ENCODE measurements around the gene TMEM91. TPM values are rescaled to one million over a fixed set of nuclear protein-coding genes. Genes with fewer than 3 reads are reported as not detected.
"Not testable (repeated sequence)": the region's sequence is repeated elsewhere in the genome, so short reads cannot be mapped to it uniquely, and the experiment has no call there.

TMEM91 gene
- total RNA-seq, 1 experiment from 2014 or later, result 8.4 TPM

- Histone ChIP-seq H3K4me3 (ENCODE audit: insufficient read depth, low read depth, low read length) (no peak overlapping the region), H3K27me3 (ENCODE audit: control insufficient read depth, insufficient read depth, low read length) (no peaks in the 10 kb centered on the region), H3K36me3 (replicated peaks; ENCODE audit: control insufficient read depth, insufficient read depth, low read length) (peaks cover under 1% of the 10 kb centered on the region; the same call in 1 of the 2 replicates)
- no peak for DNase-seq
These were observed 31.9 kb downstream of the TMEM91 start for GRCh38 chr19:41408256-41408655.

GRCh38 chr19:41408846-41409245, 32.5 kb downstream of the TMEM91 start:
- not testable (repeated sequence) for H3K36me3 ChIP-seq (replicated peaks; ENCODE audit: control insufficient read depth, insufficient read depth, low read length); H3K27me3 ChIP-seq (ENCODE audit: control insufficient read depth, insufficient read depth, low read length); H3K4me3 ChIP-seq (ENCODE audit: insufficient read depth, low read depth, low read length); DNase-seq

- Histone ChIP-seq H3K36me3 (replicated peaks; ENCODE audit: control insufficient read depth, insufficient read depth, low read length) (peaks cover 2% of the 10 kb centered on the region; the same call in 1 of the 2 replicates), H3K27me3 (ENCODE audit: control insufficient read depth, insufficient read depth, low read length) (no peaks in the 10 kb centered on the region), H3K4me3 (ENCODE audit: insufficient read depth, low read depth, low read length) (no peak overlapping the region)
- DNase-seq, result no peak
These were observed 33.0 kb downstream of the TMEM91 start for GRCh38 chr19:41409288-41409687.

GRCh38 chr19:41410336-41411054, 34.2 kb downstream of the TMEM91 start:
- no peak for DNase-seq

GRCh38 chr19:41411100-41411967, 35.0 kb downstream of the TMEM91 start:
- no peak for DNase-seq
- Histone ChIP-seq H3K36me3 (replicated peaks; ENCODE audit: control insufficient read depth, insufficient read depth, low read length) (peaks cover 3% of the 10 kb centered on the region; the same call in 1 of the 2 replicates), H3K27me3 (ENCODE audit: control insufficient read depth, insufficient read depth, low read length) (no peaks in the 10 kb centered on the region), H3K4me3 (ENCODE audit: insufficient read depth, low read depth, low read length) (no peak overlapping the region)

More at GRCh38 chr19:41410336-41411054, 34.2 kb downstream of the TMEM91 start:
- Histone ChIP-seq H3K27me3 (ENCODE audit: control insufficient read depth, insufficient read depth, low read length) (no peaks in the 10 kb centered on the region), H3K4me3 (ENCODE audit: insufficient read depth, low read depth, low read length) (no peak overlapping the region), H3K36me3 (replicated peaks; ENCODE audit: control insufficient read depth, insufficient read depth, low read length) (peaks cover 3% of the 10 kb centered on the region; the same call in 1 of the 2 replicates)

- no peak overlapping the region for H3K4me3 ChIP-seq (ENCODE audit: insufficient read depth, low read depth, low read length)
- no peak for DNase-seq
- no peaks in the 10 kb centered on the region for H3K27me3 ChIP-seq (ENCODE audit: control insufficient read depth, insufficient read depth, low read length)
- H3K36me3 ChIP-seq (replicated peaks; ENCODE audit: control insufficient read depth, insufficient read depth, low read length), result peaks cover 3% of the 10 kb centered on the region; the same call in 1 of the 2 replicates
These were observed 35.6 kb downstream of the TMEM91 start for GRCh38 chr19:41411968-41412265.

GRCh38 chr19:41412953-41413352, 36.6 kb downstream of the TMEM91 start:
- Histone ChIP-seq H3K27me3 (ENCODE audit: control insufficient read depth, insufficient read depth, low read length) (no peaks in the 10 kb centered on the region), H3K4me3 (ENCODE audit: insufficient read depth, low read depth, low read length) (no peak overlapping the region), H3K36me3 (replicated peaks; ENCODE audit: control insufficient read depth, insufficient read depth, low read length) (peaks cover 4% of the 10 kb centered on the region; the same call in 1 of the 2 replicates)
- DNase-seq, result no peak

GRCh38 chr19:41413947-41414346, 37.6 kb downstream of the TMEM91 start:
- Histone ChIP-seq H3K27me3 (ENCODE audit: control insufficient read depth, insufficient read depth, low read length) (no peaks in the 10 kb centered on the region), H3K36me3 (replicated peaks; ENCODE audit: control insufficient read depth, insufficient read depth, low read length) (peaks cover 4% of the 10 kb centered on the region), H3K4me3 (ENCODE audit: insufficient read depth, low read depth, low read length) (no peak overlapping the region)
- DNase-seq, result no peak

GRCh38 chr19:41414461-41414860, 38.1 kb downstream of the TMEM91 start:
- no peaks in the 10 kb centered on the region for H3K27me3 ChIP-seq (ENCODE audit: control insufficient read depth, insufficient read depth, low read length)
- no peak for DNase-seq
- no peak overlapping the region for H3K4me3 ChIP-seq (ENCODE audit: insufficient read depth, low read depth, low read length)
- H3K36me3 ChIP-seq (replicated peaks; ENCODE audit: control insufficient read depth, insufficient read depth, low read length), result peaks cover 4% of the 10 kb centered on the region

GRCh38 chr19:41415154-41415571, 38.8 kb downstream of the TMEM91 start:
- H3K36me3 ChIP-seq (replicated peaks; ENCODE audit: control insufficient read depth, insufficient read depth, low read length), result peaks cover 7% of the 10 kb centered on the region
- no peak overlapping the region for H3K4me3 ChIP-seq (ENCODE audit: insufficient read depth, low read depth, low read length)
- DNase-seq, result no peak
- H3K27me3 ChIP-seq (ENCODE audit: control insufficient read depth, insufficient read depth, low read length), result no peaks in the 10 kb centered on the region

GRCh38 chr19:41416194-41416674, 39.9 kb downstream of the TMEM91 start:
- DNase-seq, result no peak
- peaks cover 7% of the 10 kb centered on the region for H3K36me3 ChIP-seq (replicated peaks; ENCODE audit: control insufficient read depth, insufficient read depth, low read length)

GRCh38 chr19:41420101-41420880, 44.0 kb downstream of the TMEM91 start:
- peaks cover 7% of the 10 kb centered on the region for H3K36me3 ChIP-seq (replicated peaks; ENCODE audit: control insufficient read depth, insufficient read depth, low read length)
- DNase-seq, result no peak
- no peak overlapping the region for H3K4me3 ChIP-seq (ENCODE audit: insufficient read depth, low read depth, low read length)
- H3K27me3 ChIP-seq (ENCODE audit: control insufficient read depth, insufficient read depth, low read length), result no peaks in the 10 kb centered on the region

More at GRCh38 chr19:41416194-41416674, 39.9 kb downstream of the TMEM91 start:
- no peak overlapping the region for H3K4me3 ChIP-seq (ENCODE audit: insufficient read depth, low read depth, low read length)
- no peaks in the 10 kb centered on the region for H3K27me3 ChIP-seq (ENCODE audit: control insufficient read depth, insufficient read depth, low read length)

- Histone ChIP-seq H3K36me3 (replicated peaks; ENCODE audit: control insufficient read depth, insufficient read depth, low read length) (peaks cover 6% of the 10 kb centered on the region), H3K4me3 (ENCODE audit: insufficient read depth, low read depth, low read length) (no peak overlapping the region), H3K27me3 (ENCODE audit: control insufficient read depth, insufficient read depth, low read length) (no peaks in the 10 kb centered on the region)
- DNase-seq, result no peak
These were observed 45.0 kb downstream of the TMEM91 start for GRCh38 chr19:41421314-41421713.

GRCh38 chr19:41421973-41422372, 45.6 kb downstream of the TMEM91 start:
- peaks cover 6% of the 10 kb centered on the region for H3K36me3 ChIP-seq (replicated peaks; ENCODE audit: control insufficient read depth, insufficient read depth, low read length)
- DNase-seq, result peak; percentile 25
- no peak overlapping the region for H3K4me3 ChIP-seq (ENCODE audit: insufficient read depth, low read depth, low read length)
- no peaks in the 10 kb centered on the region for H3K27me3 ChIP-seq (ENCODE audit: control insufficient read depth, insufficient read depth, low read length)

All from H7 (cell line).